Measurements from ENCODE around the gene FNIP1. TPM values are rescaled to one million over a fixed set of nuclear protein-coding genes. Genes with fewer than 3 reads are reported as not detected.

The FNIP1 gene
- total and polyA plus RNA-seq, 2 donors (not counting 1 experiment from before 2014, with no cell fraction given): 10.3 to 52.8 TPM

DNA sequence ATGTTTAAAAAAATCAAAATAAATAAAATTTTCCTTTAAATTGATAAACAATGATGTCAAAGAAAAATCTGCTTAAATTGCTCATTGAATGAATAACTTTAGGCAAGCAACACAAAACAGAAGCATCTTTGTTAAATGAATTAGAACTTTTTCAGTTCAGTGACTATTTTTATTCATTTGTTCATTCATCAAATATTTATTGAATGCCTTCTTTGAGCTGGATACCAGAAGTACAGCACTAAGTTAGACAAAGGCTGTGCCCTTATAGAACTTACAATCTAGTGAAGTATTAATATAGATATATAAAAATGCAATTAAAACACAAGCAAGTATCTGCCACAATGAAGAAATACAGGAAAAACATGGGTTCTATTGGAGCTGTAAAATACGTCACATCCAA lies 10.8 kb downstream of the FNIP1 start:
- ChIA-PET POLR2A (no interaction called here), CTCF (no interaction called here)
- Histone ChIP-seq H3K9ac (ENCODE audit: low read length) (no peak overlapping the region), H3K4me2 (replicated peaks; ENCODE audit: low read depth, low read length, poor library complexity, severe bottlenecking) (no peak overlapping the region), H3K9me3 (ENCODE audit: control extremely low read depth in 1 of 3, control insufficient read depth in 2 of 3, insufficient read depth in 1 of 3, low read length in 2 of 3) (peaks cover 0 to 4% (median 0%) of the 10 kb centered on the region in 3 donors), H3K27ac (ENCODE audit: low read length in 2 of 2) (no peak overlapping the region), H3K79me2 (ENCODE audit: control insufficient read depth, insufficient read depth, low read length) (peaks cover 94% of the 10 kb centered on the region), H4K20me1 (ENCODE audit: control insufficient read depth, insufficient read depth, low read length, poor library complexity, severe bottlenecking) (peaks cover 77% of the 10 kb centered on the region), H3K4me1 (ENCODE audit: control insufficient read depth in 2 of 2, insufficient read depth in 2 of 2, low read length in 2 of 2) (peaks cover 3 to 9% of the 10 kb centered on the region in 2 donors), H2AFZ (ENCODE audit: insufficient read depth, low read depth, low read length, poor library complexity, severe bottlenecking) (no peak overlapping the region), H3K4me3 (ENCODE audit: control extremely low read depth in 1 of 5, extremely low read depth in 1 of 5, insufficient read depth in 1 of 5, low read depth in 2 of 5, low read length in 4 of 5) (no peak overlapping the region), H3K36me3 (replicated peaks in 1 of 2; ENCODE audit: control extremely low read depth in 1 of 2, control insufficient read depth in 1 of 2, extremely low read depth in 1 of 2, insufficient read depth in 2 of 2, low read length in 1 of 2) (peaks cover 0 to 2% of the 10 kb centered on the region in 2 experiments), H3K27me3 (replicated peaks in 1 of 4; ENCODE audit: control extremely low read depth in 1 of 4, control insufficient read depth in 3 of 4, insufficient read depth in 4 of 4, low read length in 3 of 4) (no peaks in the 10 kb centered on the region)
- Mint-ChIP-seq H3K4me3 (no peak overlapping the region), H3K4me1 (peaks cover 53% of the 10 kb centered on the region), H3K9me3 (ENCODE audit: insufficient read depth) (no peaks in the 10 kb centered on the region), H3K27ac (no peak overlapping the region), H3K27me3 (no peaks in the 10 kb centered on the region)
- intact Hi-C loops (cut with micrococcal nuclease): no loop called here
- no peak for DNase-seq
- TF ChIP-seq EZH2 (IDR thresholded peaks at IDR 0.05; ENCODE audit: borderline replicate concordance, insufficient read depth, low read depth, low read length, poor library complexity, severe bottlenecking): no peak
- TF ChIP-seq, protein P1, sequence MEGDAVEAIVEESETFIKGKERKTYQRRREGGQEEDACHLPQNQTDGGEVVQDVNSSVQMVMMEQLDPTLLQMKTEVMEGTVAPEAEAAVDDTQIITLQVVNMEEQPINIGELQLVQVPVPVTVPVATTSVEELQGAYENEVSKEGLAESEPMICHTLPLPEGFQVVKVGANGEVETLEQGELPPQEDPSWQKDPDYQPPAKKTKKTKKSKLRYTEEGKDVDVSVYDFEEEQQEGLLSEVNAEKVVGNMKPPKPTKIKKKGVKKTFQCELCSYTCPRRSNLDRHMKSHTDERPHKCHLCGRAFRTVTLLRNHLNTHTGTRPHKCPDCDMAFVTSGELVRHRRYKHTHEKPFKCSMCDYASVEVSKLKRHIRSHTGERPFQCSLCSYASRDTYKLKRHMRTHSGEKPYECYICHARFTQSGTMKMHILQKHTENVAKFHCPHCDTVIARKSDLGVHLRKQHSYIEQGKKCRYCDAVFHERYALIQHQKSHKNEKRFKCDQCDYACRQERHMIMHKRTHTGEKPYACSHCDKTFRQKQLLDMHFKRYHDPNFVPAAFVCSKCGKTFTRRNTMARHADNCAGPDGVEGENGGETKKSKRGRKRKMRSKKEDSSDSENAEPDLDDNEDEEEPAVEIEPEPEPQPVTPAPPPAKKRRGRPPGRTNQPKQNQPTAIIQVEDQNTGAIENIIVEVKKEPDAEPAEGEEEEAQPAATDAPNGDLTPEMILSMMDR (IDR thresholded peaks at IDR 0.05): no peak
- no peak for ATAC-seq (ENCODE audit: low read depth)
- WGBS (ENCODE audit: insufficient coverage): no CpG with 5 or more reads among the region's 1 CpG

DNA sequence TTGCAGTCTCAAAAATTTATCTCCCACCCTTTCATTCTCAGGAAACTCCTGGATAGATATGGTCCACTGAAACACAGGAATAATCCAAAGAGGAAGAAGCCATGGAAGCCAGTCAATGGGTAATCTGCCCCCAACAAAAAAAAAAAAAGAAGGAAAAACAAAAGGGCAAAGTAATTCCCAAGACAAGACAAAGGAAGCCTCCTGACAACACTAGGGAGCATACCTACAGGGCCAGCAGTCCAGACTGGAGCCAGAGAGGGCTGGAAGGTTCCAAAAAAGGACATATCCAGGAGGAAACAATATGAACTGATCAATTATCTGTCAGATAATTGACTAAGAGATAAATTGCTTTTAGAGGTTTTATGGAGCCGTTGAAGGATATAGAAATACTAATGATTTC lies 12.9 kb downstream of the FNIP1 start:
- no peaks in the 10 kb centered on the region for H3K27me3 ChIP-seq (replicated peaks in 1 of 4; ENCODE audit: control extremely low read depth in 1 of 4, control insufficient read depth in 3 of 4, insufficient read depth in 4 of 4, low read length in 3 of 4)
- POLR2A ChIA-PET: no interaction called here
- no peak for DNase-seq
- Mint-ChIP-seq H3K4me1 (peaks cover 48% of the 10 kb centered on the region), H3K27ac (no peak overlapping the region), H3K9me3 (ENCODE audit: insufficient read depth) (no peaks in the 10 kb centered on the region), H3K27me3 (no peaks in the 10 kb centered on the region), H3K4me3 (no peak overlapping the region)
- intact Hi-C loops (cut with micrococcal nuclease): no loop called here
- H3K27ac ChIP-seq (ENCODE audit: low read length in 2 of 2): no peak overlapping the region
- WGBS (ENCODE audit: insufficient coverage): no CpG with 5 or more reads among the region's 1 CpG
- CTCF ChIA-PET: no interaction called here
- H3K79me2 ChIP-seq (ENCODE audit: control insufficient read depth, insufficient read depth, low read length): peaks cover 95% of the 10 kb centered on the region
- no peak overlapping the region for H3K4me2 ChIP-seq (replicated peaks; ENCODE audit: low read depth, low read length, poor library complexity, severe bottlenecking)
- H3K36me3 ChIP-seq (replicated peaks in 1 of 2; ENCODE audit: control extremely low read depth in 1 of 2, control insufficient read depth in 1 of 2, extremely low read depth in 1 of 2, insufficient read depth in 2 of 2, low read length in 1 of 2): peaks cover 0 to 2% of the 10 kb centered on the region in 2 experiments
- H3K9ac ChIP-seq (ENCODE audit: low read length): no peak overlapping the region
- H2AFZ ChIP-seq (ENCODE audit: insufficient read depth, low read depth, low read length, poor library complexity, severe bottlenecking): no peak overlapping the region
- no peak for ATAC-seq (ENCODE audit: low read depth)
- H3K9me3 ChIP-seq (ENCODE audit: control extremely low read depth in 1 of 3, control insufficient read depth in 2 of 3, insufficient read depth in 1 of 3, low read length in 2 of 3): peaks cover 0 to 4% (median 0%) of the 10 kb centered on the region in 3 donors
- no peak overlapping the region for H3K4me3 ChIP-seq (ENCODE audit: control extremely low read depth in 1 of 5, extremely low read depth in 1 of 5, insufficient read depth in 1 of 5, low read depth in 2 of 5, low read length in 4 of 5)
- H4K20me1 ChIP-seq (ENCODE audit: control insufficient read depth, insufficient read depth, low read length, poor library complexity, severe bottlenecking): peaks cover 72% of the 10 kb centered on the region
- peaks cover 3 to 5% of the 10 kb centered on the region in 2 donors for H3K4me1 ChIP-seq (ENCODE audit: control insufficient read depth in 2 of 2, insufficient read depth in 2 of 2, low read length in 2 of 2)
- TF ChIP-seq, protein P1 (IDR thresholded peaks at IDR 0.05): no peak
- no peak for TF ChIP-seq EZH2 (IDR thresholded peaks at IDR 0.05; ENCODE audit: borderline replicate concordance, insufficient read depth, low read depth, low read length, poor library complexity, severe bottlenecking)
